Activated T-helper 17 cell treated with anti-CD3 and anti-CD28 coated beads, Interleukin-2, amount 50 U/mL, for 72 hours (primary cell): ENCODE results near the gene LRFN4. TPM values are rescaled to one million over a fixed set of nuclear protein-coding genes. Genes with fewer than 3 reads are reported as not detected.

Source experiments
- ATAC-seq: fragments of 150-1000 bp; cut with Tn5 transposase; replicated peaks from 2 replicates; pipeline ENCODE4 v1.10.0; 2021; ENCODE audit warnings: mild to moderate bottlenecking, moderate library complexity
- H3K27ac Mint-ChIP-seq: one replicate; pipeline ENCODE4 v1.8.0; 2022; ENCODE audit warnings: mixed read lengths
- H3K27me3 Mint-ChIP-seq: one replicate; pipeline ENCODE4 v1.8.0; 2022; ENCODE audit warnings: mixed read lengths
- H3K36me3 Mint-ChIP-seq: one replicate; pipeline ENCODE4 v1.8.0; 2022; ENCODE audit warnings: low read depth, mild to moderate bottlenecking, mixed read lengths
- H3K4me1 Mint-ChIP-seq: one replicate; pipeline ENCODE4 v1.8.0; 2022; ENCODE audit warnings: mixed read lengths
- H3K4me3 Mint-ChIP-seq: one replicate; pipeline ENCODE4 v1.8.0; 2022; ENCODE audit warnings: mild to moderate bottlenecking, mixed read lengths
- H3K9me3 Mint-ChIP-seq: one replicate; pipeline ENCODE4 v1.8.0; 2022; ENCODE audit warnings: mixed read lengths
- total RNA-seq, 2 donors: library from RNA; stranded (reverse); gene quantifications; one replicate each; pipeline ENCODE4 v1.2.3, GENCODE V29; 2022

Gene LRFN4
- total RNA-seq, 2 donors from 2014 or later, result 20.5 to 43.7 TPM

- Mint-ChIP-seq H3K27ac (no peak overlapping the region), H3K4me1 (no peaks in the 10 kb centered on the region), H3K36me3 (no peaks in the 10 kb centered on the region), H3K27me3 (no peaks in the 10 kb centered on the region), H3K9me3 (no peaks in the 10 kb centered on the region), H3K4me3 (no peak overlapping the region)
- ATAC-seq, result no peak
These were observed 23.9 kb downstream of the LRFN4 start for GRCh38 chr11:66880496-66881450.

- no peak overlapping the region for H3K4me3 Mint-ChIP-seq
- no peaks in the 10 kb centered on the region for H3K4me1 Mint-ChIP-seq
- ATAC-seq, result no peak
- H3K27me3 Mint-ChIP-seq, result no peaks in the 10 kb centered on the region
- H3K9me3 Mint-ChIP-seq, result no peaks in the 10 kb centered on the region
- H3K27ac Mint-ChIP-seq, result no peak overlapping the region
- no peaks in the 10 kb centered on the region for H3K36me3 Mint-ChIP-seq
These were observed 24.6 kb downstream of the LRFN4 start for GRCh38 chr11:66881451-66881835.

GRCh38 chr11:66881927-66882452 is 25.1 kb downstream of the LRFN4 start:
- no peak overlapping the region for H3K4me3 Mint-ChIP-seq
- H3K27ac Mint-ChIP-seq, result no peak overlapping the region
- H3K36me3 Mint-ChIP-seq, result no peaks in the 10 kb centered on the region
- no peaks in the 10 kb centered on the region for H3K4me1 Mint-ChIP-seq
- H3K27me3 Mint-ChIP-seq, result no peaks in the 10 kb centered on the region
- no peaks in the 10 kb centered on the region for H3K9me3 Mint-ChIP-seq
- no peak for ATAC-seq

GRCh38 chr11:66882561-66883015 is 25.7 kb downstream of the LRFN4 start:
- Mint-ChIP-seq H3K9me3 (no peaks in the 10 kb centered on the region), H3K27me3 (no peaks in the 10 kb centered on the region), H3K27ac (no peak overlapping the region), H3K4me1 (no peaks in the 10 kb centered on the region), H3K4me3 (no peak overlapping the region), H3K36me3 (no peaks in the 10 kb centered on the region)
- ATAC-seq, result no peak

- Mint-ChIP-seq H3K9me3 (no peaks in the 10 kb centered on the region), H3K27me3 (no peaks in the 10 kb centered on the region), H3K4me1 (no peaks in the 10 kb centered on the region), H3K36me3 (no peaks in the 10 kb centered on the region), H3K4me3 (no peak overlapping the region), H3K27ac (no peak overlapping the region)
- peak; percentile 77 for ATAC-seq
These were observed 26.4 kb downstream of the LRFN4 start for GRCh38 chr11:66883016-66883965.

GRCh38 chr11:66884443-66884842 is 27.6 kb downstream of the LRFN4 start:
- H3K27me3 Mint-ChIP-seq, result no peaks in the 10 kb centered on the region
- no peaks in the 10 kb centered on the region for H3K4me1 Mint-ChIP-seq
- no peak for ATAC-seq
- H3K36me3 Mint-ChIP-seq, result no peaks in the 10 kb centered on the region
- no peaks in the 10 kb centered on the region for H3K9me3 Mint-ChIP-seq
- H3K4me3 Mint-ChIP-seq, result no peak overlapping the region
- no peak overlapping the region for H3K27ac Mint-ChIP-seq

GRCh38 chr11:66885469-66885868 is 28.6 kb downstream of the LRFN4 start:
- H3K27ac Mint-ChIP-seq, result no peak overlapping the region
- no peak for ATAC-seq
- H3K27me3 Mint-ChIP-seq, result no peaks in the 10 kb centered on the region
- H3K36me3 Mint-ChIP-seq, result no peaks in the 10 kb centered on the region
- H3K4me3 Mint-ChIP-seq, result no peak overlapping the region
- no peaks in the 10 kb centered on the region for H3K9me3 Mint-ChIP-seq
- H3K4me1 Mint-ChIP-seq, result no peaks in the 10 kb centered on the region

GRCh38 chr11:66885950-66886440 is 29.1 kb downstream of the LRFN4 start:
- no peak overlapping the region for H3K4me3 Mint-ChIP-seq
- H3K36me3 Mint-ChIP-seq, result no peaks in the 10 kb centered on the region
- no peaks in the 10 kb centered on the region for H3K27me3 Mint-ChIP-seq
- H3K9me3 Mint-ChIP-seq, result no peaks in the 10 kb centered on the region
- H3K4me1 Mint-ChIP-seq, result no peaks in the 10 kb centered on the region
- no peak for ATAC-seq
- no peak overlapping the region for H3K27ac Mint-ChIP-seq

GRCh38 chr11:66886671-66887221 is 29.9 kb downstream of the LRFN4 start:
- no peak overlapping the region for H3K27ac Mint-ChIP-seq
- ATAC-seq, result no peak
- peaks cover 2% of the 10 kb centered on the region for H3K4me1 Mint-ChIP-seq
- H3K27me3 Mint-ChIP-seq, result no peaks in the 10 kb centered on the region
- H3K36me3 Mint-ChIP-seq, result no peaks in the 10 kb centered on the region
- no peaks in the 10 kb centered on the region for H3K9me3 Mint-ChIP-seq
- H3K4me3 Mint-ChIP-seq, result no peak overlapping the region

GRCh38 chr11:66887526-66887925 is 30.7 kb downstream of the LRFN4 start:
- no peak overlapping the region for H3K27ac Mint-ChIP-seq
- H3K27me3 Mint-ChIP-seq, result no peaks in the 10 kb centered on the region
- peaks cover 4% of the 10 kb centered on the region for H3K9me3 Mint-ChIP-seq
- no peaks in the 10 kb centered on the region for H3K36me3 Mint-ChIP-seq
- ATAC-seq, result no peak
- H3K4me1 Mint-ChIP-seq, result peaks cover 10% of the 10 kb centered on the region
- no peak overlapping the region for H3K4me3 Mint-ChIP-seq

- H3K27ac Mint-ChIP-seq, result peak overlapping the region; percentile 32
- ATAC-seq, result no peak
- H3K4me3 Mint-ChIP-seq, result no peak overlapping the region
- no peaks in the 10 kb centered on the region for H3K36me3 Mint-ChIP-seq
- H3K27me3 Mint-ChIP-seq, result no peaks in the 10 kb centered on the region
- peaks cover 10% of the 10 kb centered on the region for H3K4me1 Mint-ChIP-seq
- H3K9me3 Mint-ChIP-seq, result peaks cover 4% of the 10 kb centered on the region
These were observed 31.4 kb downstream of the LRFN4 start for GRCh38 chr11:66888282-66888681.

- H3K4me1 Mint-ChIP-seq, result peaks cover 10% of the 10 kb centered on the region
- no peaks in the 10 kb centered on the region for H3K27me3 Mint-ChIP-seq
- H3K4me3 Mint-ChIP-seq, result no peak overlapping the region
- ATAC-seq, result no peak
- H3K36me3 Mint-ChIP-seq, result no peaks in the 10 kb centered on the region
- H3K9me3 Mint-ChIP-seq, result peaks cover 4% of the 10 kb centered on the region
- H3K27ac Mint-ChIP-seq, result no peak overlapping the region
These were observed 33.1 kb downstream of the LRFN4 start for GRCh38 chr11:66889960-66890359.

- peak overlapping the region; percentile 59 for H3K4me3 Mint-ChIP-seq
- peak overlapping the region; percentile 68 for H3K27ac Mint-ChIP-seq
These were observed 35.2 kb downstream of the LRFN4 start for GRCh38 chr11:66891851-66892660.

More at GRCh38 chr11:66891851-66892660, 35.2 kb downstream of the LRFN4 start:
- peak; percentile 100 for ATAC-seq
- H3K4me1 Mint-ChIP-seq, result peaks cover 10% of the 10 kb centered on the region
- H3K27me3 Mint-ChIP-seq, result no peaks in the 10 kb centered on the region
- no peaks in the 10 kb centered on the region for H3K36me3 Mint-ChIP-seq
- peaks cover 4% of the 10 kb centered on the region for H3K9me3 Mint-ChIP-seq
